Kidney epithelial cell (primary cell): Measurements from ENCODE around the gene ZDHHC11. TPM values are rescaled to one million over a fixed set of nuclear protein-coding genes. Genes with fewer than 3 reads are reported as not detected.

Experiments used
- DNase-seq: peaks from one replicate; pipeline ENCODE4 v3.0.0-alpha.2; 2010; ENCODE audit warnings: low read depth
- H3K27me3 ChIP-seq: 2 replicates; pipeline ENCODE4 v1.6.0; 2011; ENCODE audit warnings: low read length; ENCODE audit not compliant: control insufficient read depth, insufficient read depth
- H3K36me3 ChIP-seq: 2 replicates; pipeline ENCODE4 v1.5.1; 2011; ENCODE audit warnings: low read length; ENCODE audit not compliant: control insufficient read depth, insufficient read depth
- H3K4me3 ChIP-seq: 2 replicates; pipeline ENCODE4 v1.5.1; 2011; ENCODE audit warnings: low read depth, mild to moderate bottlenecking, control low read depth, low read length
- CTCF ChIP-seq: IDR thresholded peaks from 2 replicates; pipeline ENCODE4 v1.5.1; 2011; ENCODE audit warnings: mild to moderate bottlenecking, moderate library complexity, low read length, control low read depth, inconsistent platforms; ENCODE audit not compliant: insufficient read depth, poor library complexity, severe bottlenecking
- total RNA-seq: library from RNA; depleted of rRNA; stranded (reverse); fragments of >200 nt; gene quantifications from 2 replicates; pipeline ENCODE4 v1.2.3, GENCODE V29; 2015

Gene ZDHHC11
- 0.68 and 1.3 TPM in 2 replicates for total RNA-seq

GRCh38 chr5:850511-851006 is at the start of gene ZDHHC11:
ZDHHC11 (minus strand) TSS chr5:850986; CDS start chr5:850602, 384 bp downstream.
- no peak for DNase-seq
- no peak for TF ChIP-seq CTCF
- H3K4me3 ChIP-seq = no peak within 1 kb of the TSS
- H3K27me3 ChIP-seq = peaks cover 37% of the 10 kb centered on the region
- no peaks in the 10 kb centered on the region for H3K36me3 ChIP-seq

- Histone ChIP-seq H3K4me3 (peak overlapping the region; percentile 84), H3K36me3 (no peaks in the 10 kb centered on the region), H3K27me3 (no peaks in the 10 kb centered on the region)
- TF ChIP-seq CTCF = no peak
- no peak for DNase-seq
Observed at GRCh38 chr5:893711-894110, 42.9 kb upstream of the ZDHHC11 start.

GRCh38 chr5:893137-893506 is 42.3 kb upstream of the ZDHHC11 start:
- Histone ChIP-seq H3K36me3 (no peaks in the 10 kb centered on the region), H3K27me3 (no peaks in the 10 kb centered on the region), H3K4me3 (peak overlapping the region; percentile 84)
- TF ChIP-seq CTCF = no peak
- no peak for DNase-seq

- no peaks in the 10 kb centered on the region for H3K36me3 ChIP-seq
- DNase-seq = peak; percentile 29
- no peak for TF ChIP-seq CTCF
Observed at GRCh38 chr5:892394-893136, 41.8 kb upstream of the ZDHHC11 start, which contains the start of the genes BRD9 and TRIP13. BRD9 (minus strand) TSS chr5:892801; CDS start chr5:892657, 144 bp downstream. TRIP13 (plus strand) TSS chr5:892884; CDS start chr5:892999, 115 bp downstream.

GRCh38 chr5:891837-892393 is 41.1 kb upstream of the ZDHHC11 start:
- DNase-seq = no peak
- Histone ChIP-seq H3K36me3 (no peaks in the 10 kb centered on the region), H3K27me3 (no peaks in the 10 kb centered on the region), H3K4me3 (peak overlapping the region; percentile 84)
- no peak for TF ChIP-seq CTCF

More at GRCh38 chr5:892394-893136, 41.8 kb upstream of the ZDHHC11 start, which contains the start of the genes BRD9 and TRIP13:
- Histone ChIP-seq H3K27me3 (no peaks in the 10 kb centered on the region), H3K4me3 (peak within 1 kb of the TSS; percentile 84)
